ENCODE data around the gene ADGRV1.

GRCh38 chr5:90550963-90551362, 7.6 kb upstream of the ADGRV1 start:
- TF ChIP-seq EZH2 (IDR thresholded peaks at IDR 0.05) (no peak), POLR2AphosphoS5 (IDR thresholded peaks at IDR 0.05; ENCODE audit: borderline replicate concordance, low read depth, low read length) (no peak)

Measured in SK-N-MC (cell line).